Right lobe of liver (tissue), 6 donors: ENCODE measurements around the gene FADS1. TPM values are rescaled to one million over a fixed set of nuclear protein-coding genes. Genes with fewer than 3 reads are reported as not detected.

Experiments used
- ATAC-seq, 4 donors: fragments of 200-7000 bp; cut with Tn5 transposase; one replicate each; pipeline ENCODE4 v1.9.1; 2020; ENCODE audit warnings: mild to moderate bottlenecking in 4 of 4, moderate library complexity in 4 of 4
- DNase-seq, 3 donors: peaks; one replicate each; pipeline ENCODE4 v3.0.0-alpha.2; 2020
- H3K27ac ChIP-seq, 3 donors: fragments of 200-600 bp; one replicate each; pipeline ENCODE4 v1.8.0; 2022
- H3K27me3 ChIP-seq, 2 donors: fragments of 200-600 bp; one replicate each; pipeline ENCODE4 v1.8.0; 2022
- H3K36me3 ChIP-seq, 4 donors: fragments of 200-600 bp; sonication (generic) in 1 of 4; one replicate each; pipeline versions ENCODE4 v1.5.1 to v1.8.0; 2017 to 2022; ENCODE audit warnings: control low read depth in 1 of 4
- H3K4me1 ChIP-seq, 4 donors: fragments of 200-600 bp; sonication (generic) in 1 of 4; one replicate each; pipeline versions ENCODE4 v1.5.1 to v1.8.0; 2017 to 2022; ENCODE audit warnings: control low read depth in 1 of 4
- H3K4me3 ChIP-seq, 3 donors: fragments of 200-600 bp; one replicate each; pipeline ENCODE4 v1.8.0; 2022
- H3K9me3 ChIP-seq, 4 donors: fragments of 200-600 bp; sonication (generic) in 1 of 4; one replicate each; pipeline versions ENCODE4 v1.5.1 to v1.8.0; 2017 to 2022; ENCODE audit warnings: control low read depth in 1 of 4
- POLR2A ChIP-seq: fragments of 450-650 bp; IDR thresholded peaks from one replicate; pipeline ENCODE4 v1.6.1; 2017; ENCODE audit warnings: antibody characterized with exemption, mild to moderate bottlenecking
- WGBS: methylation state at CpG from one replicate; pipeline ENCODE4 v1.1.6; 2018; ENCODE audit warnings: low coverage, low lambda C conversion rate; ENCODE audit not compliant: insufficient coverage; ENCODE audit errors: missing lambda C conversion rate; 5-methylcytosine and 5-hydroxymethylcytosine counted together
- intact Hi-C, 2 donors: fragments of 100-400 bp; cut with DNase I; formaldehyde crosslinking; loops; one replicate each; pipeline versions ENCODE4 v1.11.2 to v1.14.1; 2022
- total RNA-seq, 6 experiments: library from RNA; depleted of rRNA in 2 of 6; stranded (reverse); fragments of >200 nt in 2 of 6; fragmentation: NEBNext Ultra II Directional in 3 of 6; extraction: Animal tissue kit (Norgen Biotek cat#: 25700) in 3 of 6; gene quantifications; one replicate each; pipeline versions ENCODE4 v1.1.0 to v1.2.4, GENCODE V29; 2016 to 2023
- TF ChIP-seq, protein P1 (sequence below), 4 donors: fragments of 200-600 bp in 3 of 4; fragments of 450-650 bp in 1 of 4; IDR thresholded peaks; one replicate each; pipeline versions ENCODE4 v1.5.1 to v1.8.0; 2016 to 2022; ENCODE audit warnings: antibody characterized with exemption in 4 of 4, mild to moderate bottlenecking in 2 of 4
- donor health status: DM: no; HTN: yes; CAD: no.
- donor health status: DM: no; HTN: no; CAD: no.
- donor health status: DM: no; HTN: no; CAD: no.
- donor health status: DM: no; HTN: yes; CAD: no.
- donor health status: DM: no; HTN: yes; CAD: no.

Gene FADS1
- total RNA-seq, 6 experiments from 2014 or later, result 18.3 to 87.6 (median 34.8) TPM

GRCh38 chr11:61840371-61840770, 23.6 kb upstream of the FADS1 start:
- H3K9me3 ChIP-seq, result no peaks in the 10 kb centered on the region
- TF ChIP-seq, protein P1, sequence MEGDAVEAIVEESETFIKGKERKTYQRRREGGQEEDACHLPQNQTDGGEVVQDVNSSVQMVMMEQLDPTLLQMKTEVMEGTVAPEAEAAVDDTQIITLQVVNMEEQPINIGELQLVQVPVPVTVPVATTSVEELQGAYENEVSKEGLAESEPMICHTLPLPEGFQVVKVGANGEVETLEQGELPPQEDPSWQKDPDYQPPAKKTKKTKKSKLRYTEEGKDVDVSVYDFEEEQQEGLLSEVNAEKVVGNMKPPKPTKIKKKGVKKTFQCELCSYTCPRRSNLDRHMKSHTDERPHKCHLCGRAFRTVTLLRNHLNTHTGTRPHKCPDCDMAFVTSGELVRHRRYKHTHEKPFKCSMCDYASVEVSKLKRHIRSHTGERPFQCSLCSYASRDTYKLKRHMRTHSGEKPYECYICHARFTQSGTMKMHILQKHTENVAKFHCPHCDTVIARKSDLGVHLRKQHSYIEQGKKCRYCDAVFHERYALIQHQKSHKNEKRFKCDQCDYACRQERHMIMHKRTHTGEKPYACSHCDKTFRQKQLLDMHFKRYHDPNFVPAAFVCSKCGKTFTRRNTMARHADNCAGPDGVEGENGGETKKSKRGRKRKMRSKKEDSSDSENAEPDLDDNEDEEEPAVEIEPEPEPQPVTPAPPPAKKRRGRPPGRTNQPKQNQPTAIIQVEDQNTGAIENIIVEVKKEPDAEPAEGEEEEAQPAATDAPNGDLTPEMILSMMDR (IDR thresholded peaks at IDR 0.05), result no peak
- no peak for TF ChIP-seq POLR2A
- H3K36me3 ChIP-seq, result peaks cover 0 to 11% (median 0%) of the 10 kb centered on the region in 4 donors
- ATAC-seq (no peak), DNase-seq (no peak)
- H3K4me1 ChIP-seq, result peaks cover 0 to under 1% (median 0%) of the 10 kb centered on the region in 4 donors
- intact Hi-C loops, result no loop called here
- 72% methylated on average over 6 of the region's 7 CpGs for WGBS
- H3K27ac ChIP-seq, result no peak overlapping the region
- H3K4me3 ChIP-seq, result no peak overlapping the region
- H3K27me3 ChIP-seq, result no peaks in the 10 kb centered on the region

DNA sequence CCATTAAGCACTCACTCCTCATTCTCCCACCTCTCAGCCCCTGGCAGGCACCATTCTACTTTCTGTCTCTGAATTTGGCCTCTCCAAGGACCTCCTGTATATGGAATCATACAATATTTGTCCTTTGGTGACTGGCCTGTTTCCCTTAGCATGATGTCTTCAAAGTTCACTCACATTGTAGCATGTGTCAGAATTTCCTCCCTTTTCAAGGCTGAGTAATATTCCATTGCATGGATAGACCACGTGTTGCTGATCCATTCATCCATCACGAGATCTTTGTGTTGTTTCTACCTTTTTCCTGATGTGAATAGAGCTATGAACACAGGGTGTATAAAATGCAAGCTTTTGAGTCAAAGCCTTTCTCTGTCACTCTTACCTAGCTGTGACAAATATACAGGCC, 22.9 kb upstream of the FADS1 start:
- Histone ChIP-seq H3K27ac (no peak overlapping the region), H3K4me3 (no peak overlapping the region), H3K4me1 (no peaks in the 10 kb centered on the region), H3K9me3 (no peaks in the 10 kb centered on the region), H3K36me3 (peaks cover 0 to 11% (median 0%) of the 10 kb centered on the region in 4 donors), H3K27me3 (no peaks in the 10 kb centered on the region)
- WGBS, result 94% methylated on average over 2 of the region's 2 CpGs
- DNase-seq, result no peak
- intact Hi-C loops, result no loop called here
- TF ChIP-seq POLR2A, result no peak
- TF ChIP-seq, protein P1 (IDR thresholded peaks at IDR 0.05), result no peak
- ATAC-seq, result no peak

GRCh38 chr11:61838921-61839320, 22.1 kb upstream of the FADS1 start:
- Histone ChIP-seq H3K4me3 (no peak overlapping the region), H3K27ac (no peak overlapping the region), H3K36me3 (peaks cover 0 to 11% (median 0%) of the 10 kb centered on the region in 4 donors), H3K9me3 (no peaks in the 10 kb centered on the region), H3K4me1 (no peaks in the 10 kb centered on the region), H3K27me3 (no peaks in the 10 kb centered on the region)
- WGBS, result 90% methylated on average over 5 of the region's 10 CpGs
- intact Hi-C loops, result no loop called here
- ATAC-seq, result no peak
- TF ChIP-seq, protein P1 (IDR thresholded peaks at IDR 0.05), result no peak
- TF ChIP-seq POLR2A, result no peak
- no peak for DNase-seq

- Histone ChIP-seq H3K27ac (no peak overlapping the region), H3K4me1 (no peaks in the 10 kb centered on the region), H3K36me3 (peaks cover 0 to 11% (median 0%) of the 10 kb centered on the region in 4 donors), H3K9me3 (no peaks in the 10 kb centered on the region), H3K27me3 (no peaks in the 10 kb centered on the region), H3K4me3 (no peak overlapping the region)
- 90% methylated on average over 3 of the region's 5 CpGs for WGBS
- ATAC-seq (no peak), DNase-seq (no peak)
- intact Hi-C loops, result no loop called here
- TF ChIP-seq, protein P1 (IDR thresholded peaks at IDR 0.05), result no peak
- no peak for TF ChIP-seq POLR2A
Observed at GRCh38 chr11:61838501-61838900, 21.7 kb upstream of the FADS1 start.
